ENCODE results near the gene TSHR. TPM values are rescaled to one million over a fixed set of nuclear protein-coding genes. Genes with fewer than 3 reads are reported as not detected.

TSHR gene
- total and polyA plus RNA-seq, 2 donors (not counting 3 experiments of a cell fraction or from before 2014, with no cell fraction given), result not detected

DNA sequence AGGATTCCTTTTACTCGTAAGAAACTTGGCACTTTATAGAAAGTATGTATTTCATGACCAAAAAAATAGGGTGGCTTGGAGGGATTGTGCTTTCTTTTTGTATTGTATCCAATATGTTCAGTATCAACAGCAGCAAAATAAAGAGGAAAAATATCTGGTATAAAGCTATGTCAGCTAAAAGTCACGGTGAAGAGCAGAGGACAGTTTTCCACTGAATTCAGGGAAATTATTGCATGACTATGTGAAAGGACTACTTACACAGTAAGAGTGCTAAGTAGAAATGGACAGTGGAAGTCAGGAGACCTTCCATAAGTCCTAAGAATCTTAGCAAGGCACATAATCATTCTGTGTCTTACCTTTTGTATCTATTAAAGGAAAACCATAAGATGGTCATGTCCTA lies 19.3 kb downstream of the TSHR start:
- Histone ChIP-seq H3K4me3 (replicated peaks in 1 of 3; ENCODE audit: insufficient read depth in 1 of 3, low read depth in 1 of 3, low read length in 3 of 3) (no peak overlapping the region), H3K36me3 (ENCODE audit: control insufficient read depth in 2 of 2, extremely low read depth in 1 of 2, insufficient read depth in 2 of 2, low read length in 2 of 2) (no peaks in the 10 kb centered on the region), H3K4me2 (ENCODE audit: insufficient read depth, low read length) (no peak overlapping the region), H3K27ac (ENCODE audit: insufficient read depth, low read depth, low read length) (no peak overlapping the region), H4K20me1 (replicated peaks; ENCODE audit: control insufficient read depth, extremely low read depth, insufficient read depth, low read length) (no peaks in the 10 kb centered on the region), H3K79me2 (ENCODE audit: control insufficient read depth, insufficient read depth, low read length) (no peaks in the 10 kb centered on the region), H3K4me1 (ENCODE audit: control insufficient read depth, extremely low read depth, insufficient read depth, low read length) (no peaks in the 10 kb centered on the region), H3K27me3 (ENCODE audit: control insufficient read depth in 2 of 2, insufficient read depth in 2 of 2, low read length in 2 of 2) (peaks cover 0 to 4% of the 10 kb centered on the region in 2 experiments), H3K9me1 (replicated peaks; ENCODE audit: control insufficient read depth, extremely low read depth, insufficient read depth, low read length) (no peaks in the 10 kb centered on the region), H2AFZ (ENCODE audit: low read depth, low read length) (no peak overlapping the region), H3K9ac (replicated peaks; ENCODE audit: extremely low read depth, insufficient read depth, low read length) (no peak overlapping the region), H3K9me3 (replicated peaks; ENCODE audit: control insufficient read depth, insufficient read depth, low read length) (no peaks in the 10 kb centered on the region)
- no peak for TF ChIP-seq JUN (IDR thresholded peaks at IDR 0.05; ENCODE audit: borderline replicate concordance, insufficient read depth, insufficient read length, low read depth)
- TF ChIP-seq, protein P1, sequence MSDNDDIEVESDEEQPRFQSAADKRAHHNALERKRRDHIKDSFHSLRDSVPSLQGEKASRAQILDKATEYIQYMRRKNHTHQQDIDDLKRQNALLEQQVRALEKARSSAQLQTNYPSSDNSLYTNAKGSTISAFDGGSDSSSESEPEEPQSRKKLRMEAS (IDR thresholded peaks at IDR 0.05; ENCODE audit: insufficient read depth, insufficient read length), result no peak
- no peak for TF ChIP-seq EZH2 (IDR thresholded peaks at IDR 0.05; ENCODE audit: borderline replicate concordance, low read depth, low read length, severe bottlenecking)
- TF ChIP-seq, protein P2, sequence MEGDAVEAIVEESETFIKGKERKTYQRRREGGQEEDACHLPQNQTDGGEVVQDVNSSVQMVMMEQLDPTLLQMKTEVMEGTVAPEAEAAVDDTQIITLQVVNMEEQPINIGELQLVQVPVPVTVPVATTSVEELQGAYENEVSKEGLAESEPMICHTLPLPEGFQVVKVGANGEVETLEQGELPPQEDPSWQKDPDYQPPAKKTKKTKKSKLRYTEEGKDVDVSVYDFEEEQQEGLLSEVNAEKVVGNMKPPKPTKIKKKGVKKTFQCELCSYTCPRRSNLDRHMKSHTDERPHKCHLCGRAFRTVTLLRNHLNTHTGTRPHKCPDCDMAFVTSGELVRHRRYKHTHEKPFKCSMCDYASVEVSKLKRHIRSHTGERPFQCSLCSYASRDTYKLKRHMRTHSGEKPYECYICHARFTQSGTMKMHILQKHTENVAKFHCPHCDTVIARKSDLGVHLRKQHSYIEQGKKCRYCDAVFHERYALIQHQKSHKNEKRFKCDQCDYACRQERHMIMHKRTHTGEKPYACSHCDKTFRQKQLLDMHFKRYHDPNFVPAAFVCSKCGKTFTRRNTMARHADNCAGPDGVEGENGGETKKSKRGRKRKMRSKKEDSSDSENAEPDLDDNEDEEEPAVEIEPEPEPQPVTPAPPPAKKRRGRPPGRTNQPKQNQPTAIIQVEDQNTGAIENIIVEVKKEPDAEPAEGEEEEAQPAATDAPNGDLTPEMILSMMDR (IDR thresholded peaks at IDR 0.05; ENCODE audit: extremely low read depth in 1 of 2, insufficient read depth in 1 of 2, low read depth in 1 of 2, low read length in 2 of 2), result no peak
- no peak for TF ChIP-seq POLR2A (IDR thresholded peaks at IDR 0.05; ENCODE audit: low read depth, low read length)
- no peak for TF ChIP-seq GATA2 (IDR thresholded peaks at IDR 0.05; ENCODE audit: insufficient read depth, insufficient read length, low read depth, low read length)
- no peak for TF ChIP-seq FOS (IDR thresholded peaks at IDR 0.05; ENCODE audit: borderline replicate concordance, insufficient read depth, low read length)
- no peak for TF ChIP-seq MYC (IDR thresholded peaks at IDR 0.05; ENCODE audit: low read depth, low read length)
- no peak for TF ChIP-seq POLR2AphosphoS5 (IDR thresholded peaks at IDR 0.05; ENCODE audit: insufficient read depth, low read depth, low read length)
- FAIRE-seq (no peak), DNase-seq (ENCODE audit: low read depth, low spot score) (no peak)
- ChIA-PET POLR2A (no interaction called here), CTCF (interaction anchor here (1.0 to 4.7 kb wide), 2 partner anchors 13 to 19 kb away, joined by 3 to 27 read pairs; partner anchors contain the start of gene TSHR)
- no TSS peak for BruUV-seq (replicated peaks)
- dilution Hi-C loops (cut with MboI; ENCODE audit: extremely low pct_ligation_motif_present, low sequenced_read_pairs), result no loop called here
- intact Hi-C loops (cut with micrococcal nuclease), result no loop called here
